DMS 273 (cell line): ENCODE results near the gene RASSF9.
A peak's percentile ranks its signal among the peaks of the same experiment; 100 is the strongest.

Experiments used
- DNase-seq: peaks from one replicate; lab custom pipeline; 2025; ENCODE audit not compliant: unreplicated experiment; lab: John Stamatoyannopoulos, UW

The RASSF9 gene

DNA sequence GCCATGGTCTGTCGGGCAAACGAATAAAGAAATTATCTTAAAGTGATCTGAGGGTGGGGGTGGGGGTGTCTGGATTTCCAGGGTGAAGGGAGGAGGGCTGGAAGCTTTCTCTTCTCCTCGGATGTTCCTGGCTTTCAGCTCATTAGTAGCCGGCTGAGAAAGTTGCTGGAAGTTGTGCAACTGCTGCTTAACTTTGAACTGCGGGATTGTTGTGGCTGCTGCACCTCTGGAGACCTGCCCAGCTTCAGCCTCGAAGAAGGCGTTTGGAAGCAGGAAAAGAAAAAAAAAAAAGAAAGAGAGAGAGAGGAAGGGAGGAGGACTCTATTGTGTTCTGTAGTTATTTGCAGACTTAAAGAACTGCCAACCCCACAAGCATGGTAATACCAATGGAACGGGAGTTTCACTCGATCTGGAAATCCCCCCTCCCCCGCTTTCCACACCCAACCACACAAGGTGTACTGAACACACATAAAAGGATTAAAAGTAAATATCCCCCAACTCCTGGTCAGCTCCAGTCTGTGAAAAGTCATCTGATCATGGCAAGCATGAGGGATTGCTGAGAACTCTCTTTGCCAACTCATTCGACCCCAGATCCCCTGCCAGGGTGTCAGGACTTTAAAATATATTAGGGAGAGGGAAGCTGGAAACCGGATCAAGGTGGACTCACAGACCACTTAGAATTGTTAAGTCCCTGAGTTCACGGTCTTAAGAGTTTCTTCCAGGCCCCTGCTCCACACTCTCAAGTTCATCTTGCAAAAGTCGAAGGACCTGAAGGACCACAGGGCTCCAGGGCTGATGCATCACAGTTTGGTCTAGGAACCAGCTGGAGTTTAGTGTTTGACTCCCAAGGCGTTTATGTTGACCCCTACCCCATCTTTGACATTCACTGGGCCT lies at the start of gene RASSF9:
Gene RASSF9, minus strand, starts transcription at position 213 of the 894 bp plus-strand sequence. Its CDS starts 208 bp downstream, at position 5.
- peak; percentile 24 for DNase-seq

DNA sequence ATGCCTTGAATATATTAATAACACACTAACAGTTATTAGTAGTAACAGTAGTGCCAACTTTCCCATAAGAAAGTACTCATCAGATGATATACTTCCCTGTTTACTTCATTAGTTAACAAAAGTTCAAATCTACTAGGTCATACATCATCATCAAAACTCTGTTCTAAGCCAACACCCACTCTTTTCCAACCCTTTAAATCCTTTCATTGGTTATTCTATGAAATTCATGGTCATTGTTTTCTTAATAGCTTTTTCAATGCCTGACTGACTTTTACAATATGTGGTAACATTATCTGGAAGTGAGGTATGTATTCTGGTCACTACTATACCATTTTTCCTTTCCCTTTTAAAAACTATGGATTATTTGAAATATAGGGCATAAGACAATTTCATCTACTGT lies 47.6 kb upstream of the RASSF9 start:
- no peak for DNase-seq

DNA sequence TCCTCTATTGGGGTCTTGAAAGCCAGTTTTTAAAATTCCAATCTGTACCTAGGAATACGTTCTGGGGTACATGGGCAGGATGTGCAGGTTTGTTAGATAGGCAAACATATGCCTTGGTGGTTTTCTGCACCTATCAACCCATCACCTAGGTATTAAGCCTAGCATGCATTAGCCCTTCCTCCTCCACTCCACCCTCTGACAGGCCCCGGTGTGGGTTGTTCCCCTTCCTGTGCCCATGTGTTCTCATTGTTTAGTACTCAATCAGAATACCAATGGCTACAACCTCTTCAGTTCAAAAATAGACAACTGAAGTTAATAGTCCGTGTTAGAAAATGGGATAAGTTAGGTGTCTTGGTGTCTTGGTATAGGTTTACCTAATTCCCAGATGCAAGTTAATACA lies 41.2 kb upstream of the RASSF9 start:
- DNase-seq, result no peak

DNA sequence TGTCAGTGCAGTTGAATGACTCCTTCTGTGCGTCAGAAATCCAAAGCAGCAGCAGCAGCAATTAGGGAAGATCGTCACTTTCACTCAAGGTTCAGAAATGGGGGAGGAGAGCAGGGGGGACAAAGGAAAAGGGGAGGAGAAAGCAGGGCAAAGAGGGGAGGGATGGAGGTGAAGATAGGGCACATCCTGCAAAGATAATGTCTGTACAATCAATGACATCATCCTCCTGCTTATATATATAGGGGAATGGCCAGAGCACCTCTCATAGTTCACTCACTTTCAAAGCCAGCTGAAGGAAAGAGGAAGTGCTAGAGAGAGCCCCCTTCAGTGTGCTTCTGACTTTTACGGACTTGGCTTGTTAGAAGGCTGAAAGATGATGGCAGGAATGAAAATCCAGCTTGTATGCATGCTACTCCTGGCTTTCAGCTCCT lies 37.8 kb upstream of the RASSF9 start, which contains the start of gene NTS:
Gene NTS, plus strand, starts transcription at position 265 of the 431 bp plus-strand sequence. Its CDS starts 109 bp downstream, at position 374.
- DNase-seq, result peak; percentile 20

DNA sequence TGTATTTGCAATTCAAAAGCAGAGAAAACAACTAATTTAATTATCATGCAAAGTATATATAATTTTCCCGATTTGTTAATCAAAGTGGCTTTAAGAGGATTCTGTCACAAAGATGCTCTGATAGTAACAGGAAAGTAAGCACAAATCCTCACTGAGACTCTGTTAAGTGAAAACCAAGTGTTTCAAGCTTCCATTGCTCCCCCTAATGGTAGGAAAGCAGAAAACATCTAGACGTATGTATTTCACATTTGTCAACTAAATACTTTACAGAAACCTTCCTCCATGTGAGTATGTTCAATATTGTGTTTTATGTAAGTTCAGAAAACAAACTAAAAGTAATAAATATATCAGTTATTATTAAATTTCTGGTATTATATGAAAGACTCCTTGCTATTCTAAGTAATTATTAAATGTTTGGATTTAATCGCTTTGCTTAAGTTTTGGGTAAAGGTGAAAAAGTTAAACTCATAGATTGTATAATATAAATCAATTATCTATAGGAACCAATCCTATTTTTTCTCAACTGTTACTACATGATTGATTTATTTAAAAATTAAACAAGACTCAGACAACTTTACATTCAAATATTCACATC lies 36.4 kb upstream of the RASSF9 start:
- peak; percentile 71 for DNase-seq

DNA sequence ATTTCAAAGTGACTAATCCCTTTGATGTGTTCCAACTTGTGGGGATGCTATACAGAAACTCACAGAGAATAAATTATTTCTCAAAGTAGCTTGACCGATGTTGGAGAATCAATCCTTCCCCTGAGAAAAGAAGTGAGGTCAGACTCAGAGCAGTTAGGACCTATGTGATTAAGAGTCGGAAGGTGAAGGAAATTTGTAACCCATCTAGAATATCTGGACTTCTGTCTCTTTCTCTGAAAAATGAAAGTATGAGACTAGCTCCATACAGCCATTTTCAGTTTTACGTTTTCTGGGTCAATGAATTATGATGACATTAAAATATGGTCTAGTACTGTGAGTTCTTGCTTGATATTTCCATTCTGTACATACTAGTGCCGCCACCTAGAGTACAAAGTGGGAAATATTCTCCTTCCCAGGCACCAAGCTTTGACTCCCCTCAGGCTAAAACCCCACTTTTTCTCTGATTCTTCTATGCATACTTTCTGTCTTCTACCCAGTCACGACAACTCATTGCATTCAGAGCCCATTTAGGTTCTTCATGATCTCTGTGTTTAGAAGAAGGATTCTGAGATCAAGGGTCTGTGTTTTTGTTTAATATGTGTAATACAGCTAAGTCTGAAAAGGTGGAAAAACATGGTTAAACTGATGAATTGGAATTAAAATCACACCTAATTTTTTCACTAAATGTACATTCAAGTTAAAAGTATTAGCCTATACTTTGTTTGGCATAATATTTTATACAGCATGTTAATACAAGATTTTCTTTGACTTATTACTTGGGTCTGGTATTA lies 31.0 kb upstream of the RASSF9 start:
- peak; percentile 69 for DNase-seq

DNA sequence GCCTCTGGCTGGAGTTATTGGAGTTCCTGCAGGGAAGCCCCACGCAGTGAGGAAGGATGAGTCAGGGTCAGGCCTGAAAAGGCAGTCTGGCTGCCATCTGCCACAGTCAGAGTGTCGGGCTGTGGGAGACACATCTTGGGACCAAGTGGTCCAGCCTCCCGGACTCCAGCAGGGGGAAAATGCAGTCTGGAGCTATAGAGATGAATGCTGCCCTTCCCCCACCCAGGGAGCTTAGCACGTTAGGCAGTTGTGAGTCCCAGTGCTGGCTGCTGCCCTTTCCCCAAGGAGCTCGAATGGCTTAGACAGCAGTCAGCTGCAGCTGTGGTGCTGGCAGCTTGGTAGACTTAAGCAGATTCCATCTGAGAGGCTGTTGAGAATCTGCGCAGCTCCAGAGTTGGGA lies 29.7 kb upstream of the RASSF9 start:
- peak; percentile 26 for DNase-seq

DNA sequence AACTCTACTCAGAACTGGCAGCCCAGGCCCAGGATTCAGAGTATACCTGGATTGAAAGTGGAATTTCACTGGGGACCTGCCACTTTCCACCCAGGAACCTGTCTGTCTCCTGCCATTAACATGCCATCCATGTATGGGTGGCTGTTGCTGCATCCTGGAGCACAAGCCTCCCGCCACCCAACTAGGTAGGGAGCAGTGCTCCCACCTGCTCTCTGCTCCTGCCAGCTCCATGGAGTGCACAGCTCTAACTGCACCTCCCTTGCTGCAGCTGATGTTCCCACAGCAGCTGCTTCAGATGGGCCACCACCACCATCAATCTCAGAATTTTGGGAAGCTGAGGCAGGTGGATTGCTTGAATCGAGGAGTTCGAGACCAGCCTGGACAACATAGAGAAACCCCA lies 20.8 kb upstream of the RASSF9 start:
- no peak for DNase-seq

DNA sequence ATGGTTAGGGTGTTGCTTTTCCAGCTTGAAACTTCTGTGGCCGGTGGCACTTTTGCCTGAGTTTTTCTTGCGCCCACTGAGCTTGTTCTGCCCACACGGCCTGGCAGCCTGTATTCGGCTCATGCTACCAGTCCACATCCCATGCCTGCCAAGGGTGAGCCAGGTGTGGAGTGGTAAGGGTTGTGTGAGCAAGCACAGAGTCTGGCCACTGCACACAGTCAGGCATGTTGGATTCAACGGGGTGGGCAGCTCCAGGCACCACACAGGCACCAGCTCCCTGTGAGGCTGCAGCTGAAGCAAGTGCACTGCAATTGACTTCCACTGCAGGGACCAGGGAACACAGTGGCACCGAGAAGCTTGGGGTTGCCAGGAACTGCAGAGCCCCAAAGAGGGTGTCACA lies 19.1 kb upstream of the RASSF9 start:
- no peak for DNase-seq

DNA sequence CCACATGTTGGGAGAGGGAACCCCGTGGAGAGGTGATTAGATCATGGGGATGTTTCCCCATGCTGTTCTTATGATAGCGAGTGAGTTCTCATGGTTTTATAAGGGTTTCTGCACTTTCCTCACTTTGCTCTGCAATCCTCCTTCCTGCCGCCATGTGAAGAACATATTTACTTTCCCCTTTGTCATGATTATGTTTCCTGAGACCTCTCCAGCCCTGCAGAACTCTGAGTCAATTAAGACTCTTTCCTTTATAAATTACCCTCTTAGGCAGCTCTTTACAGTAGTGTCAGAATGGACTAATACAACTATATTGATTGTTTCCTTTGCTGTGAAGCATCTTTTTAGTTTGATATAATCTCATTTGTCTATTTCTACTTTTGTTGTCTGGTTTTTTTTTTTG lies 13.1 kb upstream of the RASSF9 start:
- no peak for DNase-seq

DNA sequence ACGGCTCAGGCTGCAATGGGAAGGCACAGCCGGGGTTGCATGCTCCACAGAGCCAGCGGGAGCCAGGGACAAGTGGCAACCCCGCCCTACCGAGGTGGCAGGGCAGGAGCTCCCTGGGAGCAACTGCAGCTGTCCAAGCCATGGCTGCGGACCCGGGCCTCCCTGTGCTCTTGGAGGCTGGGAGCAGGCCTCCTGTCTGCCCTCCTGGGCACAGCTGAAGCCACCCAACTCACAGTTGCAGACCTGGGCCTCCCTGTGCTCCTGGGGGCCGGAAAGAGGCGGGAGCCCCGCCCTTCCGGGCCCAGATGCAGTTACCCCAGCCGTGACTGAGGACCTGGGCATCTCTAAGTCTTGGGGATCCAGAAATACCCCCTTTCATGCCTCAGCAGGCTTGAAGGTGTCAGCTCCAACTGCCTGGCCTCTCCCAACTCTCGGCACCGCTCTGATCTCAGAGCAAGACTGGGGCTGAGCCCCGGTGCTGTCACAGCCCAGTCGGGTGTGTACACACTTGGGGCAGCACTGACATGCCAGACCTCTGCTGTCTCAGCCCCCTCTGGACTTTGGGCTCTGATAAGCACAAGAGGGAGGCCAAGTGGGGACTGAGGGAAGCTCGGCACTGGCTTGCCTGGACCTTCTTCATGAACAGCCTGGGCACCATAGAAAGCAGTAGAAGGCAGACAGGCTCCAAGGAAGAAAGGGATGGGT lies 7.5 kb upstream of the RASSF9 start:
- DNase-seq, result no peak

DNA sequence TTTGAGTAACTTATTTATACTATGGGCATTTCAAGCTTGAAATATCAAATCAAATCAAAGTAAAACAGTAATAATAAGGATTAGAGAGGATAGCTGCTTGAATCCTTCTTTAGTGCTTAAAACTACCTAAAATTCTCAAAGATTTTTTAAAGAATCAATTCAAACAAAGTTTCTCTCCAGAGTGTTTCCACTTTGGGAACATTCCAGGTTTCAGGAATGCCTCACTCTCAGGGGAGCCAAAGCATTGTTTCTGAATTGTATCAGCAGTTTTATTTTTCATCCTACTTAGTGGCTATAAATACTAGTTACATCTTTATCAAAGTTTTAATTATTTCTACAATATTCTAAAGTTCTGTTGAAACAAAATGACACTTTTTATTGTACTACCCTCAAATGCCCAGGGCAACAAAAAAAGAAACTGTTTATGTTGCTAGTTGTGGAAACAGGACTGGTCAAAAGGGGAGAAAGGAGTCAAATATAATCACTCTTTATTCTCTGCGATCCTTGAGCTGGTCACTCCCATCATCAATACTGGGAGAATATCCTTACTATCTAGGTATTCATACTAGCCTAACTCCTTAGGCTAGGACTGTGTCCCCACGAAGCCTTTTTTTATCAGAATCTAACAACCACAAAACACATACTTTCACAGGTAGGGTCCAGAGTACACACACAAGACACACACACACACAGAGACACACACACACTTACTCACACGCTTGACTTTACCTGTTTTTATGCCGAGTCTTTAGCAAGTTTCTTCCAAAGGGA lies 598 bp downstream of the RASSF9 start:
- no peak for DNase-seq

DNA sequence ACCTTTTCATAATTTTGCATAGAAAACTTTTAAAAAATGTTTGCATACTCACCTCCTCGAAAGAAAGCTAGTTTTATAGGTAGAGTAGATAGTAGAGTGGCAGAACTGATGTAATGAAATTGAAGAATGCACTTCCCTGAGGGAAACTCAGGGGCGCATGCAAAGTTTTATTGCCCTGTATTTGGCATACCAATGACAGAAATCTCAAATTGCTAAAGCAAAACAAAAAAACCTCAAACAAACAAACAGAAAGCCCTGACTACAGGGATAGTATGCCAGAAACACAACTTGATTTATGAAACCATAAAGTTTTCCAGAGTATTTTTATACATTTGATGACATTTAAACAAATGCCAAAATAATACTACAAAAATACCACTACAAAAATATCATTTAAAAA lies 1.8 kb downstream of the RASSF9 start:
- no peak for DNase-seq

DNA sequence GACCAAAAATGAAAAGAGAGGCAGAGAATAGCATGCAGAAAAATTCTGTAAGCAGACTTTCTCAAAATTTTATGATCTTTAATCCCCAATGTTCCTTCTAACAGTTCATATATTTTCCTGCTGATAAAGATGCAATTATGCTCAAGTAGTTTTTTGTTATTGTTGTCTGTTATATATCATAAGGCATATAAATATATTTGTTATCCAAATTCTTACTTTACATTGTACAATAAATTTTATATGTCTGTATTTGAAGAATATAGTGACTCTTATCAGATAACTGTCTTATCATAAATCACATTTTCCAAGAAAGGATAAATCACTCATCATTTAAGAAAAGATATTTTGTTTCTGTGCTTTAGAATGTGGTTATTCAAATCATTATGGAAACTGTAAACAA lies 2.6 kb downstream of the RASSF9 start:
- no peak for DNase-seq

DNA sequence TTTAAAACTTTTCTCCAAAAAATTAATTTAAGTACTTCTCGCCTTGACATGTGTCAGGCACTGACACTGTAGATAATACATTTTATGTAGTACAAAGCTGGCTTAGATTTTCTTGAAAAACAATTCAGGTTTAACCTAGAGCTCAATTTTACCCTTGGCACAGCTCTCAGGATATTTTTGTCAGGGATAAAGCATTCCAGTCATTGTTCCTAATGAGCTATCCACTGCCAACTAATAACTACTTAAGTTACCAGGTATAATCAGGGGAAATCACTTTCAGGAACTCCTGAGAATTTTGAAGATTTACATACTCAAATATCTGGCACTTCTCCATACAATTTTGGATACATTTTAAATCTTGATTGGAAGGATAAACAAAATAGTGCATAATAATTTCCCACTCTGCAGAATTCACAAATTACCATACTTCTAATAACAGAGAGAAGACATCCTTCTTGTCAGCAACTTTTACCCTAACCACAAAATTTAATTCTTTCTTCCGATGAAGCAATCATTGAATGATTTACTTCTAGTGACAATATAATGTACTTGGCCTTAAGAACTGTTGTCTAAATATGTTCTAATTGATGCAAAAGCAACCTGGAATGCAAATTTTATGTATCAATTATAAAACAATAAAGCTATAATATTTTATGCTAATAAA lies 4.8 kb downstream of the RASSF9 start:
- DNase-seq, result no peak

DNA sequence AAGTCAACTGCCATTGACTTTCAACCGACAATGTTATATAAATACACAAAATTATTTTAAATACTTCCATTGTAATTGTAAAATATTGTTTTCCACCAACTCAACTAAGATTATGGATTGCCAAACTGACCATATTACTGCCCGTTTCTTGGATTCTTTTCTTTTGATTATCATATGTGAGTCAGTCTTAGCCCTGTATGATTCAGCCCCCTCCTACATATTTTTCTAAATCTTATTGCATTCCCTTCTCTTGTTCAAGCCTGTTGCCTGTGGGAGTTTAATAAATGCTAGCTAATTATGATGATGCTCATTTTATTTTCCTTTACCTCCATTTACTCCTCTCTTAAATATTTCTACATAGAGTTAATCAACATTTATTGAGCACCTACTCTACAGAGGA lies 6.8 kb downstream of the RASSF9 start:
- no peak for DNase-seq

DNA sequence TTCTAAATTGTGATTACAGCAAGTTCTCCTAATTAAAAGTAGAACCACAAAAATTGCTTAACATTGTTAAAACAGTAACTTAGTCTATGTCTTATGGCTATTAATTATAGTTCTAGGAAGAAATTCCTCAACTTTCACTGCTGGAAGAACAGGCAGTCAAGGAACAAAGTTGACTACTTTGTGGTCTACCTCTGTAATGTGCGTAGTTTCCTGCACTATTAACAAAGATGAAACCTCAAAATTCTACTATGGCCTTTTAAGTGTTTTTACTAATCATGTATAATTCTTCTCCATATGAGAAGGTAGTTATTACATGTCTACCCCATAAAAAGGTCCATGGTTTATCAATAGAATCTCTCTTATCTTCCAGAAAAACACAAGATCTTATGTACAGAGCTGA lies 7.6 kb downstream of the RASSF9 start:
- no peak for DNase-seq

DNA sequence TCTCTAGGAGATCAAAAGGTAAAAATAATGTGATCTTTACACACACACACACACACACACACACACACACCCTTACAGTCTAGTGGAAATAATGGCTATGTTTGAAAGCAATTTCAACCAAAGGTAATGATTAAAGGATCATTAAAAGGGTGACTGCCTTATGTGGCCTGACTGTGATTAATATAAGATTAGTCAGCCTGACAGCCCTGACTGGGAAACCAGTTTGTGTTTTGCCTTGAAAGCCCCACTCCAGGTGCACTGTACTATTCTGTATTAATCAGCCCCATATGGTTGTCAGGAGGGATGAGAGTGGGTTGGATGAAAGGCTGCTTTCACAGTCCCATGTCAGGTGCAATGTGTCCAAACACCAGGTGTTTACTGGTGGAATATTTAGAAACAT lies 10.5 kb downstream of the RASSF9 start:
- no peak for DNase-seq

DNA sequence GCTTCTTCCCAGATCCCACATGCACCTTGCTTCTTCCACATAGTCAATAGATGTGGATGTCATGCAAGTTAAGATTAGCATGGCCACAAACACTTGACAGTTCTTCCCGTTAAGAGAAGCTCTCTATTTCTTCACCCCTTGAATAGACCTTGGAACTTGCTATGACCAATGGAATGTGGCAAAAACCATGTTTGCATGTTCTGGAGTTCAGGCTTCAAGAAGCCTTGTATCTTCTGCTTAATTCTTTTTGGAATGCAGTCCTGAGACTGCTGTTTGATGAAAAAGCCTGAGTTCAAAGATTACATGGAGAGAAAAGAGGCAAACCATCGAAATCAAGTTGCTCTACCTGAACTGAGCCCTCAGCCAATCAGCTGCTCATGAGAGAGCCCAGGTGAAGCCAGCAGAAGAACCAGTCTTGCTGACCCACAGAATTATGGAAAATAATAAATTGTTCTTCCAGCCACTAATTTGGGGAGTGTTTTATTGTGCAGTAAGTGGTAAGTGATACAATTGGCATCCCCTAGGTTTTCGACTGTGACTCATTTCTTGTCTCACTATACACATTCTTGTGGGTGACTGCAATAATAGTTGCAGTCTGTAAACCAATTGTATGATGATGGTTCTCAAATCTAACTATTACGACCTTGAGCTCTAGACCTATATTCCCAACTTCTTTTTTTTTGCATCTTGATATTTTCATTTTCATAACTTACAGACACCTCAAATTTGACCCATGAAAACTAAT lies 12.6 kb downstream of the RASSF9 start:
- no peak for DNase-seq
